LNCAP (cell line): Measurements from ENCODE around the gene RRM1.

ENCODE experiments used
- CTCF ChIP-seq: fragments of 450-650 bp; IDR thresholded peaks from 2 replicates; pipeline ENCODE4 v1.5.1; 2017; ENCODE audit warnings: mild to moderate bottlenecking

The RRM1 gene

GRCh38 chr11:4118107-4118506 is 23.5 kb downstream of the RRM1 start:
- TF ChIP-seq CTCF, result no peak

- TF ChIP-seq CTCF, result no peak
Observed at GRCh38 chr11:4123218-4123617, 28.6 kb downstream of the RRM1 start.

GRCh38 chr11:4125141-4125540 is 30.5 kb downstream of the RRM1 start:
- TF ChIP-seq CTCF, result no peak

GRCh38 chr11:4127357-4127756 is 32.8 kb downstream of the RRM1 start:
- TF ChIP-seq CTCF, result no peak

- TF ChIP-seq CTCF, result no peak
Observed at GRCh38 chr11:4134806-4135205, 40.2 kb downstream of the RRM1 start.

GRCh38 chr11:4138497-4138896 is 43.9 kb downstream of the RRM1 start:
- TF ChIP-seq CTCF, result no peak

GRCh38 chr11:4140067-4140636 is 45.6 kb downstream of the RRM1 start:
- TF ChIP-seq CTCF, result no peak

- no peak for TF ChIP-seq CTCF
Observed at GRCh38 chr11:4146070-4146771, 51.6 kb downstream of the RRM1 start.
